H1 (cell line): ENCODE data around the gene DLL4.

Experiments used
- BACH1 ChIP-seq: IDR thresholded peaks from 2 replicates; pipeline ENCODE4 v1.6.1; 2012; ENCODE audit warnings: low read length, improper control_type of control experiment
- CHD1 ChIP-seq: IDR thresholded peaks from 2 replicates; pipeline ENCODE4 v1.6.1; 2012; ENCODE audit warnings: low read depth, low read length, improper control_type of control experiment
- CTCF ChIP-seq, 3 experiments: IDR thresholded peaks; 1 replicate in 2 of 3; 2 replicates in 1 of 3; pipeline versions ENCODE4 v1.5.1 to v1.6.1; 2011; ENCODE audit warnings: low read length in 3 of 3, mild to moderate bottlenecking in 3 of 3, inconsistent platforms in 2 of 3, low read depth in 1 of 3, moderate library complexity in 1 of 3; ENCODE audit not compliant: insufficient read depth in 1 of 3; ENCODE audit errors: control extremely low read depth in 1 of 3
- E2F6 ChIP-seq: IDR thresholded peaks from 2 replicates; pipeline ENCODE4 v1.6.1; 2012; ENCODE audit warnings: inconsistent platforms
- POLR2A ChIP-seq, 2 experiments: IDR thresholded peaks; 1 replicate in 1 of 2; 2 replicates in 1 of 2; pipeline ENCODE4 v1.6.1; 2011; ENCODE audit warnings: low read depth in 2 of 2, low read length in 2 of 2, mild to moderate bottlenecking in 2 of 2; ENCODE audit errors: control extremely low read depth in 1 of 2
- YY1 ChIP-seq: IDR thresholded peaks from 2 replicates; pipeline ENCODE4 v1.6.1; 2011; ENCODE audit warnings: low read depth, mild to moderate bottlenecking, low read length

- no peak for TF ChIP-seq CTCF (IDR thresholded peaks at IDR 0.05; ENCODE audit: control extremely low read depth in 1 of 3, insufficient read depth in 1 of 3, low read depth in 1 of 3, low read length in 3 of 3)
- TF ChIP-seq BACH1 = no peak
- TF ChIP-seq YY1 = no peak
- TF ChIP-seq E2F6 = no peak
- TF ChIP-seq POLR2A (IDR thresholded peaks at IDR 0.05; ENCODE audit: control extremely low read depth in 1 of 2, low read depth in 2 of 2, low read length in 2 of 2) = no peak
- TF ChIP-seq CHD1 = no peak
These were observed 31.8 kb downstream of the DLL4 start for GRCh38 chr15:40960925-40961324.
